Effector memory CD4-positive, alpha-beta T cell (primary cell): Measurements from ENCODE around the gene CLPTM1.
A peak's percentile ranks its signal among the peaks of the same experiment; 100 is the strongest.

Source experiments
- DNase-seq, 3 donors: peaks; one replicate each; pipeline ENCODE4 v3.0.0-alpha.2; 2020
- H3K27ac ChIP-seq: 2 replicates; pipeline ENCODE4 v1.7.0; 2013; ENCODE audit warnings: mild to moderate bottlenecking, low read length, moderate library complexity; ENCODE audit not compliant: insufficient read depth, poor library complexity, severe bottlenecking
- H3K27me3 ChIP-seq: replicated peaks from 2 replicates; pipeline ENCODE4 v1.7.0; 2013; ENCODE audit warnings: mild to moderate bottlenecking, low read length; ENCODE audit not compliant: insufficient read depth, control insufficient read depth, poor library complexity, severe bottlenecking
- H3K36me3 ChIP-seq: 2 replicates; pipeline ENCODE4 v1.7.0; 2013; ENCODE audit warnings: mild to moderate bottlenecking, low read length, moderate library complexity; ENCODE audit not compliant: control insufficient read depth, insufficient read depth
- H3K4me1 ChIP-seq: 2 replicates; pipeline ENCODE4 v1.7.0; 2013; ENCODE audit warnings: low read length, mild to moderate bottlenecking; ENCODE audit not compliant: control insufficient read depth, insufficient read depth, poor library complexity, severe bottlenecking
- H3K4me3 ChIP-seq: 2 replicates; pipeline ENCODE4 v1.7.0; 2013; ENCODE audit warnings: low read length, low read depth, mild to moderate bottlenecking; ENCODE audit not compliant: insufficient read depth, poor library complexity, severe bottlenecking
- H3K9me3 ChIP-seq: 2 replicates; pipeline ENCODE4 v1.7.0; 2013; ENCODE audit warnings: mild to moderate bottlenecking, low read length, moderate library complexity; ENCODE audit not compliant: control insufficient read depth

CLPTM1 gene

GRCh38 chr19:45008552-45008951, 53.4 kb downstream of the CLPTM1 start:
- Histone ChIP-seq H3K4me3 (no peak overlapping the region), H3K27me3 (no peaks in the 10 kb centered on the region), H3K36me3 (peaks cover 33% of the 10 kb centered on the region), H3K4me1 (no peaks in the 10 kb centered on the region), H3K27ac (no peak overlapping the region), H3K9me3 (no peaks in the 10 kb centered on the region)
- DNase-seq, result no peak

- peaks cover 38% of the 10 kb centered on the region for H3K36me3 ChIP-seq
- H3K4me1 ChIP-seq, result no peaks in the 10 kb centered on the region
- no peaks in the 10 kb centered on the region for H3K27me3 ChIP-seq
Measured at GRCh38 chr19:45009625-45010255, 54.6 kb downstream of the CLPTM1 start.

GRCh38 chr19:45010306-45010705, 55.1 kb downstream of the CLPTM1 start:
- peaks cover 41% of the 10 kb centered on the region for H3K36me3 ChIP-seq
- no peak overlapping the region for H3K4me3 ChIP-seq

More at GRCh38 chr19:45009625-45010255, 54.6 kb downstream of the CLPTM1 start:
- Histone ChIP-seq H3K27ac (no peak overlapping the region), H3K9me3 (no peaks in the 10 kb centered on the region), H3K4me3 (no peak overlapping the region)
- DNase-seq, result no peak

GRCh38 chr19:45011959-45012358, 56.8 kb downstream of the CLPTM1 start:
- Histone ChIP-seq H3K27me3 (no peaks in the 10 kb centered on the region), H3K27ac (no peak overlapping the region), H3K4me3 (no peak overlapping the region), H3K36me3 (peaks cover 33% of the 10 kb centered on the region), H3K9me3 (no peaks in the 10 kb centered on the region), H3K4me1 (peaks cover 4% of the 10 kb centered on the region)
- no peak for DNase-seq

More at GRCh38 chr19:45010306-45010705, 55.1 kb downstream of the CLPTM1 start:
- no peak for DNase-seq
- Histone ChIP-seq H3K4me1 (no peaks in the 10 kb centered on the region), H3K27me3 (no peaks in the 10 kb centered on the region), H3K9me3 (no peaks in the 10 kb centered on the region), H3K27ac (no peak overlapping the region)

- H3K27me3 ChIP-seq, result no peaks in the 10 kb centered on the region
- peak overlapping the region; percentile 93 for H3K27ac ChIP-seq
- H3K9me3 ChIP-seq, result no peaks in the 10 kb centered on the region
- peak; percentile 81 to 86 (median 84) for DNase-seq
- H3K4me3 ChIP-seq, result no peak overlapping the region
- peaks cover 6% of the 10 kb centered on the region for H3K4me1 ChIP-seq
- peaks cover 30% of the 10 kb centered on the region for H3K36me3 ChIP-seq
Measured at GRCh38 chr19:45016388-45017314, 61.5 kb downstream of the CLPTM1 start.

- no peak for DNase-seq
- Histone ChIP-seq H3K27ac (no peak overlapping the region), H3K36me3 (peaks cover 14% of the 10 kb centered on the region), H3K4me3 (no peak overlapping the region), H3K9me3 (no peaks in the 10 kb centered on the region), H3K4me1 (peaks cover 6% of the 10 kb centered on the region), H3K27me3 (no peaks in the 10 kb centered on the region)
Measured at GRCh38 chr19:45019187-45019586, 64.0 kb downstream of the CLPTM1 start.

GRCh38 chr19:45020071-45020470, 64.9 kb downstream of the CLPTM1 start:
- Histone ChIP-seq H3K9me3 (no peaks in the 10 kb centered on the region), H3K36me3 (peaks cover 13% of the 10 kb centered on the region), H3K4me1 (peaks cover 6% of the 10 kb centered on the region), H3K27ac (no peak overlapping the region), H3K4me3 (no peak overlapping the region), H3K27me3 (no peaks in the 10 kb centered on the region)
- no peak for DNase-seq

- no peak overlapping the region for H3K4me3 ChIP-seq
- H3K27me3 ChIP-seq, result no peaks in the 10 kb centered on the region
- peaks cover 2% of the 10 kb centered on the region for H3K4me1 ChIP-seq
- H3K36me3 ChIP-seq, result peaks cover 16% of the 10 kb centered on the region
- no peak for DNase-seq
- H3K9me3 ChIP-seq, result no peaks in the 10 kb centered on the region
- H3K27ac ChIP-seq, result no peak overlapping the region
Measured at GRCh38 chr19:45021971-45022370, 66.8 kb downstream of the CLPTM1 start.

- Histone ChIP-seq H3K36me3 (peaks cover 23% of the 10 kb centered on the region), H3K9me3 (no peaks in the 10 kb centered on the region)
Measured at GRCh38 chr19:45023048-45023447, 67.9 kb downstream of the CLPTM1 start.

GRCh38 chr19:45025264-45025663, 70.1 kb downstream of the CLPTM1 start:
- Histone ChIP-seq H3K27me3 (no peaks in the 10 kb centered on the region), H3K9me3 (no peaks in the 10 kb centered on the region), H3K4me1 (no peaks in the 10 kb centered on the region), H3K27ac (no peak overlapping the region), H3K36me3 (peaks cover 31% of the 10 kb centered on the region), H3K4me3 (no peak overlapping the region)
- DNase-seq, result no peak

More at GRCh38 chr19:45023048-45023447, 67.9 kb downstream of the CLPTM1 start:
- DNase-seq, result no peak
- Histone ChIP-seq H3K4me1 (no peaks in the 10 kb centered on the region), H3K27ac (no peak overlapping the region), H3K27me3 (no peaks in the 10 kb centered on the region), H3K4me3 (no peak overlapping the region)
